HEK293 (cell line): ENCODE results near the gene SCFD2.

ENCODE experiments used
- CTCF ChIA-PET: fragments of 350-600 bp; formaldehyde crosslinking; extraction: SDS; loops from one replicate; lab custom pipeline; 2021; ENCODE audit warnings: antibody characterized with exemption; lab: Yijun Ruan, JAX
- POLR2A ChIA-PET: fragments of 300-600 bp; formaldehyde crosslinking; extraction: SDS; loops from one replicate; lab custom pipeline; 2020; ENCODE audit warnings: antibody characterized with exemption, inconsistent platforms; lab: Yijun Ruan, JAX
- H3K27ac ChIP-seq: fragments of 200-500 bp; sonication (Bioruptor generic); 2 replicates; pipeline ENCODE4 v1.5.1; 2014; ENCODE audit warnings: low read depth, low read length, control low read depth, inconsistent platforms; ENCODE audit errors: extremely low read depth
- H3K36me3 ChIP-seq, 2 experiments: fragments of 200-500 bp in 1 of 2; sonication (Bioruptor generic) in 1 of 2; 1 replicate in 1 of 2; 2 replicates in 1 of 2; pipeline ENCODE4 v1.5.1; 2014 to 2017; ENCODE audit warnings: inconsistent platforms in 2 of 2, low read length in 2 of 2; ENCODE audit not compliant: control insufficient read depth in 2 of 2, insufficient read depth in 1 of 2
- H3K4me1 ChIP-seq: fragments of 200-500 bp; sonication (Bioruptor generic); 2 replicates; pipeline ENCODE4 v1.5.1; 2014; ENCODE audit warnings: mild to moderate bottlenecking, low read length, inconsistent platforms; ENCODE audit not compliant: control insufficient read depth, insufficient read depth
- H3K4me3 ChIP-seq: 2 replicates; pipeline ENCODE4 v1.5.1; 2011; ENCODE audit warnings: low read depth, mild to moderate bottlenecking, control low read depth, low read length, moderate library complexity
- H3K9me3 ChIP-seq: fragments of 200-500 bp; sonication (Bioruptor generic); 2 replicates; pipeline ENCODE4 v1.5.1; 2014; ENCODE audit warnings: low read depth, low read length, inconsistent platforms; ENCODE audit not compliant: control insufficient read depth, insufficient read depth
- AEBP2 ChIP-seq: fragments of 450-650 bp; formaldehyde crosslinking; IDR thresholded peaks from 2 replicates; pipeline ENCODE4 v1.5.1; 2016; ENCODE audit warnings: missing biosample characterization, missing genetic modification characterization, borderline replicate concordance
- HIC1 ChIP-seq: fragments of 450-650 bp; formaldehyde crosslinking; IDR thresholded peaks from 2 replicates; pipeline ENCODE4 v1.5.1; 2016; ENCODE audit warnings: missing biosample characterization, missing genetic modification characterization
- IKZF3 ChIP-seq: fragments of 450-650 bp; IDR thresholded peaks from 2 replicates; pipeline ENCODE4 v1.5.0; 2018; ENCODE audit warnings: missing biosample characterization, mild to moderate bottlenecking, missing genetic modification characterization, moderate library complexity
- KLF7 ChIP-seq: fragments of 450-650 bp; formaldehyde crosslinking; IDR thresholded peaks from 2 replicates; pipeline ENCODE4 v1.5.1; 2016; ENCODE audit warnings: missing biosample characterization, missing genetic modification characterization, borderline replicate concordance
- KLF9 ChIP-seq: fragments of 450-650 bp; formaldehyde crosslinking; IDR thresholded peaks from 2 replicates; pipeline ENCODE4 v1.5.1; 2016; ENCODE audit warnings: missing biosample characterization, missing genetic modification characterization, low read depth
- MEIS1 ChIP-seq: sonication (generic); formaldehyde crosslinking; IDR thresholded peaks from 2 replicates; pipeline ENCODE4 v1.8.1; 2022; ENCODE audit warnings: missing genetic modification reagents, mild to moderate bottlenecking, borderline replicate concordance
- SCRT1 ChIP-seq: fragments of 450-650 bp; formaldehyde crosslinking; IDR thresholded peaks from 2 replicates; pipeline ENCODE4 v1.5.1; 2016; ENCODE audit warnings: missing biosample characterization, missing genetic modification characterization, borderline replicate concordance
- SCRT2 ChIP-seq: fragments of 450-650 bp; formaldehyde crosslinking; IDR thresholded peaks from 2 replicates; pipeline ENCODE4 v1.5.1; 2016; ENCODE audit warnings: missing biosample characterization, missing genetic modification characterization
- YY2 ChIP-seq: fragments of 450-650 bp; formaldehyde crosslinking; IDR thresholded peaks from 2 replicates; pipeline ENCODE4 v1.5.1; 2016; ENCODE audit warnings: missing biosample characterization, missing genetic modification characterization
- ZBTB17 ChIP-seq: fragments of 450-650 bp; formaldehyde crosslinking; IDR thresholded peaks from 2 replicates; pipeline ENCODE4 v1.5.1; 2016; ENCODE audit warnings: missing biosample characterization, missing genetic modification characterization
- ZFP3 ChIP-seq: fragments of 450-650 bp; formaldehyde crosslinking; IDR thresholded peaks from 2 replicates; pipeline ENCODE4 v1.5.1; 2016; ENCODE audit warnings: low read depth, missing biosample characterization, missing genetic modification characterization
- ZFP69B ChIP-seq: fragments of 450-650 bp; formaldehyde crosslinking; IDR thresholded peaks from 2 replicates; pipeline ENCODE4 v1.5.1; 2016; ENCODE audit warnings: missing biosample characterization, missing genetic modification characterization
- ZNF146 ChIP-seq: fragments of 450-650 bp; formaldehyde crosslinking; IDR thresholded peaks from 2 replicates; pipeline ENCODE4 v1.5.1; 2016; ENCODE audit warnings: missing biosample characterization, missing genetic modification characterization
- ZNF157 ChIP-seq: fragments of 450-650 bp; formaldehyde crosslinking; IDR thresholded peaks from 2 replicates; pipeline ENCODE4 v1.5.1; 2016; ENCODE audit warnings: missing biosample characterization, missing genetic modification characterization
- ZNF175 ChIP-seq: fragments of 450-650 bp; formaldehyde crosslinking; IDR thresholded peaks from 2 replicates; pipeline ENCODE4 v1.5.1; 2016; ENCODE audit warnings: missing biosample characterization, missing genetic modification characterization
- ZNF211 ChIP-seq: fragments of 450-650 bp; formaldehyde crosslinking; IDR thresholded peaks from 2 replicates; pipeline ENCODE4 v1.5.1; 2016; ENCODE audit warnings: low read depth, missing biosample characterization, missing genetic modification characterization
- ZNF302 ChIP-seq: fragments of 450-650 bp; formaldehyde crosslinking; IDR thresholded peaks from 2 replicates; pipeline ENCODE4 v1.5.1; 2016; ENCODE audit warnings: missing biosample characterization, missing genetic modification characterization, low read depth
- ZNF404 ChIP-seq: fragments of 450-650 bp; formaldehyde crosslinking; IDR thresholded peaks from 2 replicates; pipeline ENCODE4 v1.5.1; 2017; ENCODE audit warnings: missing biosample characterization, missing genetic modification characterization
- ZNF416 ChIP-seq: fragments of 450-650 bp; formaldehyde crosslinking; IDR thresholded peaks from 2 replicates; pipeline ENCODE4 v1.5.1; 2016; ENCODE audit warnings: missing biosample characterization, missing genetic modification characterization
- ZNF433 ChIP-seq: fragments of 450-650 bp; formaldehyde crosslinking; IDR thresholded peaks from 2 replicates; pipeline ENCODE4 v1.5.1; 2016; ENCODE audit warnings: missing biosample characterization, missing genetic modification characterization, low read depth
- ZNF473 ChIP-seq: fragments of 450-650 bp; formaldehyde crosslinking; IDR thresholded peaks from 2 replicates; pipeline ENCODE4 v1.5.1; 2017; ENCODE audit warnings: missing biosample characterization, missing genetic modification characterization
- ZNF544 ChIP-seq: fragments of 450-650 bp; formaldehyde crosslinking; IDR thresholded peaks from 2 replicates; pipeline ENCODE4 v1.5.0; 2017; ENCODE audit warnings: missing biosample characterization, missing genetic modification characterization
- ZNF561 ChIP-seq: fragments of 450-650 bp; IDR thresholded peaks from 2 replicates; pipeline ENCODE4 v1.5.1; 2018; ENCODE audit warnings: missing biosample characterization, missing genetic modification characterization, borderline replicate concordance
- ZNF670 ChIP-seq: fragments of 450-650 bp; formaldehyde crosslinking; IDR thresholded peaks from 2 replicates; pipeline ENCODE4 v1.5.1; 2016; ENCODE audit warnings: missing biosample characterization, missing genetic modification characterization, low read depth
- ZSCAN16 ChIP-seq: fragments of 450-650 bp; formaldehyde crosslinking; IDR thresholded peaks from 2 replicates; pipeline ENCODE4 v1.5.1; 2016; ENCODE audit warnings: missing biosample characterization, missing genetic modification characterization
- ZSCAN30 ChIP-seq: fragments of 450-650 bp; IDR thresholded peaks from 2 replicates; pipeline ENCODE4 v1.5.1; 2018; ENCODE audit warnings: missing biosample characterization, mild to moderate bottlenecking, missing genetic modification characterization, moderate library complexity
- ZSCAN4 ChIP-seq: fragments of 450-650 bp; formaldehyde crosslinking; IDR thresholded peaks from 2 replicates; pipeline ENCODE4 v1.5.1; 2017; ENCODE audit warnings: missing biosample characterization, missing genetic modification characterization

The SCFD2 gene

GRCh38 chr4:53004497-53005148 lies 361.2 kb downstream of the SCFD2 start (continued):
- TF ChIP-seq ZSCAN4 (tag by site-specific recombination), result no peak
- TF ChIP-seq ZSCAN30 (tag by site-specific recombination), result no peak
- no peak for TF ChIP-seq ZNF146 (tag by site-specific recombination)
- no peak for TF ChIP-seq ZNF175 (tag by site-specific recombination)
- TF ChIP-seq KLF9 (tag by site-specific recombination), result no peak
- no peak for TF ChIP-seq ZNF211 (tag by site-specific recombination)
- TF ChIP-seq MEIS1 (CRISPR knock-in tag), result no peak
- no peak for TF ChIP-seq ZNF473 (tag by site-specific recombination)

- POLR2A ChIA-PET, result no interaction called here
- CTCF ChIA-PET, result no interaction called here
Measured at GRCh38 chr4:53003959-53004358, 361.9 kb downstream of the SCFD2 start.

GRCh38 chr4:53000560-53000959 lies 365.3 kb downstream of the SCFD2 start:
- no peaks in the 10 kb centered on the region for H3K9me3 ChIP-seq
- POLR2A ChIA-PET, result no interaction called here
- H3K4me1 ChIP-seq, result no peaks in the 10 kb centered on the region
- no peak overlapping the region for H3K27ac ChIP-seq
- no peak overlapping the region for H3K4me3 ChIP-seq
- CTCF ChIA-PET, result no interaction called here
- H3K36me3 ChIP-seq, result no peaks in the 10 kb centered on the region
- peak; percentile 79 for TF ChIP-seq SCRT1 (tag by site-specific recombination)
- TF ChIP-seq SCRT2, result peak; percentile 89
- no peak for TF ChIP-seq ZFP3 (tag by site-specific recombination)
- TF ChIP-seq ZNF302 (tag by site-specific recombination), result no peak

More at GRCh38 chr4:53003959-53004358, 361.9 kb downstream of the SCFD2 start:
- no peaks in the 10 kb centered on the region for H3K36me3 ChIP-seq
- no peak overlapping the region for H3K27ac ChIP-seq
- no peaks in the 10 kb centered on the region for H3K4me1 ChIP-seq
- no peak overlapping the region for H3K4me3 ChIP-seq
- H3K9me3 ChIP-seq, result no peaks in the 10 kb centered on the region
- TF ChIP-seq IKZF3 (no peak), ZBTB17 (tag by site-specific recombination) (no peak), AEBP2 (tag by site-specific recombination) (no peak), YY2 (tag by site-specific recombination) (no peak), ZNF404 (no peak), ZNF544 (tag by site-specific recombination) (no peak)

- Histone ChIP-seq H3K4me1 (no peaks in the 10 kb centered on the region), H3K9me3 (no peaks in the 10 kb centered on the region), H3K36me3 (no peaks in the 10 kb centered on the region), H3K27ac (no peak overlapping the region), H3K4me3 (no peak overlapping the region)
- ChIA-PET CTCF (no interaction called here), POLR2A (no interaction called here)
- no peak for TF ChIP-seq ZNF561 (tag by site-specific recombination)
- no peak for TF ChIP-seq ZFP69B (tag by site-specific recombination)
- TF ChIP-seq HIC1 (tag by site-specific recombination), result no peak
- TF ChIP-seq ZNF433, result no peak
- no peak for TF ChIP-seq ZSCAN16 (tag by site-specific recombination)
- TF ChIP-seq ZNF416 (tag by site-specific recombination), result no peak
- no peak for TF ChIP-seq KLF7 (tag by site-specific recombination)
- no peak for TF ChIP-seq ZNF670 (tag by site-specific recombination)
- TF ChIP-seq ZNF157 (tag by site-specific recombination), result no peak
Measured at GRCh38 chr4:52999626-53000025, 366.2 kb downstream of the SCFD2 start.
